Common myeloid progenitor, CD34-positive (primary cell): Measurements from ENCODE around the gene PRKAG1.

Experiments used
- CTCF ChIA-PET: fragments of 350-600 bp; sonication (Branson Sonifier 250); formaldehyde crosslinking; loops from one replicate; lab custom pipeline; 2021; ENCODE audit warnings: antibody characterized with exemption; lab: Charles Lee
- POLR2A ChIA-PET: fragments of 350-600 bp; sonication (Branson Sonifier 250); formaldehyde crosslinking; loops from one replicate; lab custom pipeline; 2021; ENCODE audit warnings: antibody characterized with exemption; lab: Charles Lee
- DNase-seq, 3 donors: peaks; one replicate each; pipeline versions ENCODE4 v3.0.0 to v3.0.0-alpha.2; 2013
- H3K27ac ChIP-seq, 2 experiments: 1 replicate in 1 of 2; 2 replicates in 1 of 2; pipeline ENCODE4 v1.7.0; 2013; ENCODE audit warnings: inconsistent platforms in 2 of 2, low read length in 2 of 2, mild to moderate bottlenecking in 2 of 2, low read depth in 1 of 2, moderate library complexity in 1 of 2; ENCODE audit not compliant: severe bottlenecking in 2 of 2, insufficient read depth in 1 of 2, poor library complexity in 1 of 2
- H3K27me3 ChIP-seq, 5 experiments: replicated peaks in 2 of 5; 1 replicate in 3 of 5; 2 replicates in 2 of 5; pipeline versions ENCODE4 v1.6.1 to v1.7.0; 2013; ENCODE audit warnings: low read length in 4 of 5, mild to moderate bottlenecking in 2 of 5, moderate library complexity in 2 of 5, inconsistent platforms in 1 of 5; ENCODE audit not compliant: insufficient read depth in 5 of 5, control insufficient read depth in 4 of 5
- H3K36me3 ChIP-seq, 4 experiments: 1 replicate in 2 of 4; 2 replicates in 2 of 4; pipeline versions ENCODE4 v1.6.1 to v1.7.0; 2013; ENCODE audit warnings: low read length in 3 of 4, control low read depth in 1 of 4, mild to moderate bottlenecking in 1 of 4; ENCODE audit not compliant: control insufficient read depth in 4 of 4, insufficient read depth in 4 of 4
- H3K4me1 ChIP-seq, 4 experiments: 1 replicate in 3 of 4; 2 replicates in 1 of 4; pipeline versions ENCODE4 v1.6.1 to v1.7.1; 2013; ENCODE audit warnings: low read length in 3 of 4, mild to moderate bottlenecking in 3 of 4, control low read depth in 1 of 4, inconsistent platforms in 1 of 4, moderate library complexity in 1 of 4; ENCODE audit not compliant: control insufficient read depth in 4 of 4, insufficient read depth in 4 of 4; ENCODE audit errors: control extremely low read depth in 1 of 4
- H3K4me3 ChIP-seq, 7 experiments: 1 replicate in 4 of 7; 2 replicates in 3 of 7; pipeline versions ENCODE4 v1.5.1 to v1.7.0; 2013; ENCODE audit warnings: mild to moderate bottlenecking in 7 of 7, low read length in 6 of 7, moderate library complexity in 6 of 7, inconsistent platforms in 2 of 7, low read depth in 2 of 7, control low read depth in 1 of 7; ENCODE audit not compliant: insufficient read depth in 4 of 7, control insufficient read depth in 1 of 7; ENCODE audit errors: extremely low read depth in 1 of 7
- H3K9me3 ChIP-seq, 5 experiments: 1 replicate in 4 of 5; 2 replicates in 1 of 5; pipeline versions ENCODE4 v1.6.1 to v1.7.1; 2013; ENCODE audit warnings: low read length in 4 of 5, mild to moderate bottlenecking in 2 of 5, inconsistent platforms in 1 of 5, low read depth in 1 of 5, moderate library complexity in 1 of 5; ENCODE audit not compliant: control insufficient read depth in 4 of 5, insufficient read depth in 2 of 5; ENCODE audit errors: control extremely low read depth in 1 of 5
- WGBS: methylation state at CpG from one replicate; pipeline ENCODE4 v1.1.5; 2013; ENCODE audit not compliant: insufficient coverage; 5-methylcytosine and 5-hydroxymethylcytosine counted together

The PRKAG1 gene

DNA sequence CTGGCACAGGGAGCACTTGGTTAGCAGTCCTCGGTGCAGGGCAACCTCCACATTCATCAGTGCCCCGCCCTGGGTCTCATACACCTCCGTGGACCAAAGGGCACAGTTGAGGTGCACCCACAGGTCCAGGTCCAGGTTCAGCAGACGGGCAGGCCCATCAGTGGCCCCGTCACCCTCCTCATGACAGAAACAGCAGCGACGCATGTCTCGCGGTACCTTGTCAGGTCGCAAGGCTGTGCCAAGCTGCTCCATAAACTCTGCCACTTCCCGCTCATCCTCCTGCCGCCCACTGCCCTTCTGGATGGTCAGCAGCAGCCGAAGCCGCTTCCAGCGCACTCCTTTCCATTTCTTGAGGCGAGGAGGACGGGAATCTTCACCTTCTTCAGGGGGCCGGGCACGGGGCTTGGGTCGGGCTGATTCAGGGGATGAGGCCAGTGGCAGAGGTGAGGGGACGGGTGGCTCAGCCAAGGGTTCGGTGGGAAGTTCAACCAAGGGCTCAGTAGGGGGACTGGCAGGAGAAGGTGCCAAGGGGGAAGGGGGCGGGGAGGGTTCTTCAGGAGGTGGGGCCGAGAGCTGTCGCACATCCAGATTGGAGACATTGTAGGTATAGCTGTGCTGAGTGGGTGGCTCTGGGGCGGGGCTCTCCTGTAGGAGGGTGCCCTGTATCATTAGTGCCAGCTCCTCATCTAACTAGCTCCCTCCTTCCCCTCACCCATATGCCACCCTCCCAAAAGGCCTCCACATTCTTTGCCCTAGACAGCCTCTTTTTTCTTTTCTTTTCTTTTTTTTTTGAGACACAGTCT is 8.3 kb upstream of the PRKAG1 start:
- CTCF ChIA-PET, result interaction anchor here (1.2 to 8.6 kb wide), 5 partner anchors 9 to 43 kb away, joined by 4 to 148 read pairs (median 9); partner anchors contain the start of gene DDN
- Histone ChIP-seq H3K9me3 (no peaks in the 10 kb centered on the region), H3K27ac (no peak overlapping the region), H3K27me3 (no peaks in the 10 kb centered on the region), H3K36me3 (peaks cover 24 to 99% (median 83%) of the 10 kb centered on the region in 4 experiments), H3K4me3 (no peak overlapping the region), H3K4me1 (no peaks in the 10 kb centered on the region)
- WGBS, result 98% methylated on average over 23 of the region's 26 CpGs
- DNase-seq, result no peak
- POLR2A ChIA-PET, result interaction anchor here (3.4 kb wide), 1 partner anchor 7 kb away, joined by 14 read pairs; the partner anchor contains the start of gene PRKAG1

DNA sequence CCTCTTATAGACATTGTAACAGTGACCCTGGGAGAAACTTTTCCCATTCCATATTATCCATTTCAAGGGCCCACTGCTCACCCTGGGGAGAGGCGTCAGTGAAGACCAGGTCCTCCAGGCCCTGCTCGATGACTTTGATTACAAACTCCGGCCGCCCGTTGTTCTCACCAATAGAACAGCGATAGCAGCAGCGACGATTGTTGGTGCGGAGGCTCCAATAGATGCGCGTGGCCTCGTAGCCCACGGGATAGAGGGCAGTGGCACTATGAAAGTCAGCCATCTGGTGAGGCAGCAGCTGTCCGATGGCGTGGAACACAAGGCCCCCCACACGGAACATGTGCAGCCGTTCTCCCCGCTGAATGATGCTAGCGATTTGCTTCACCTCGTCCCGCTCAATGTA is 7.5 kb upstream of the PRKAG1 start:
- H3K9me3 ChIP-seq, result no peaks in the 10 kb centered on the region
- H3K27me3 ChIP-seq, result no peaks in the 10 kb centered on the region
- 99% methylated on average over 21 of the region's 21 CpGs for WGBS
- no peak overlapping the region for H3K27ac ChIP-seq
- ChIA-PET POLR2A (no interaction called here), CTCF (interaction anchor here (2.3 to 8.6 kb wide), 4 partner anchors 12 to 38 kb away, joined by 9 to 148 read pairs (median 49); partner anchors contain the start of gene DDN)
- peaks cover 0 to under 1% (median 0%) of the 10 kb centered on the region in 4 experiments for H3K4me1 ChIP-seq
- peaks cover 25 to 99% (median 82%) of the 10 kb centered on the region in 4 experiments for H3K36me3 ChIP-seq
- H3K4me3 ChIP-seq, result no peak overlapping the region
- DNase-seq, result no peak

DNA sequence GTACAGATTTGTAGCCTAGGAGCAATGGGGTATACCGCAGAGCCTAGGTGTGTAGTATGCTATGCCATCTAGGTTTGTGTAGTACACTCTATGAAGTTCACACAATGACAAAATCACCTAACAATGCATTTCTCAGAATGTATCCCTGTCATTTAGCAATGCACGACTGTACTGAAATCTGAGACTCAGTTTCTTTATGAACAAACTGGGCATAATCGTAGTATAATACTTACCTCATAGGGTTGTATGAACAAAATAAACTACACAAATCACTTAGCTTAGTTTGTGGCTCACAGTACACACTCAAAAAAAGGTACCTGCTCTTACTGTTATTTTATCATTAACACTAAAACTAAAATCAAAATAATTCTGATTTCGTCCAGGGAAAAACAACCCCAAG is 6.9 kb upstream of the PRKAG1 start:
- DNase-seq, result no peak
- Histone ChIP-seq H3K4me3 (no peak overlapping the region), H3K36me3 (peaks cover 25 to 95% (median 76%) of the 10 kb centered on the region in 4 experiments), H3K4me1 (peaks cover 0 to 7% (median 4%) of the 10 kb centered on the region in 4 experiments), H3K27me3 (no peaks in the 10 kb centered on the region), H3K9me3 (no peaks in the 10 kb centered on the region), H3K27ac (no peak overlapping the region)
- ChIA-PET CTCF (interaction anchor here (0.6 to 8.6 kb wide), 4 partner anchors 13 to 956 kb away, joined by 3 to 148 read pairs (median 40); partner anchors contain the start of gene DDN), POLR2A (no interaction called here)
- 100% methylated on average over 1 of the region's 4 CpGs for WGBS

DNA sequence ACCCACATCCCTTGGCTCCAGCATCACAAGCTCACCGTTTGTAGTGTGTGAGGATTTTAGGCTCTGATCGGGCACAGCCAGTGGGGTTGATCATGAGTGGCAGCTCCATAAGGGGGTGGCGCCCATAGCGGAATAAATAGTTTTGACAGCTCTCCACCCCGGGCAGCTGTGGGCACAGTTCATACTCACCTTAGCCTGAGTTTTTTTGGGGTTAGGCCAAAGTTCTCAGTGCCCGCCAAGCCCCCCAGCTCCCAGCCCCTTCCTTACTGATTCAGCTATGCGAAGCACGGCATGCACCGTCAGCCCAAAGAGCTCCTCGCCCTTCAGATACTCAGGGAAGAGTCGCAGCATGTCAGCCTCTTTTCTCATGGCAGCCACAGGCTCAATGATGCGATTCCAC is 6.0 kb upstream of the PRKAG1 start:
- 95% methylated on average over 8 of the region's 12 CpGs for WGBS
- H3K9me3 ChIP-seq, result no peaks in the 10 kb centered on the region
- peaks cover 0 to 12% (median 10%) of the 10 kb centered on the region in 4 experiments for H3K4me1 ChIP-seq
- POLR2A ChIA-PET, result interaction anchor here (1.1 kb wide), 1 partner anchor 22 kb away, joined by 3 read pairs; no protein-coding TSS in a partner anchor
- CTCF ChIA-PET, result interaction anchor here (3.9 to 8.6 kb wide), 4 partner anchors 7 to 26 kb away, joined by 27 to 148 read pairs (median 61); partner anchors contain the start of gene DDN
- no peak overlapping the region for H3K27ac ChIP-seq
- no peak for DNase-seq
- H3K36me3 ChIP-seq, result peaks cover 23 to 87% (median 67%) of the 10 kb centered on the region in 4 experiments
- no peak overlapping the region for H3K4me3 ChIP-seq
- H3K27me3 ChIP-seq, result no peaks in the 10 kb centered on the region

DNA sequence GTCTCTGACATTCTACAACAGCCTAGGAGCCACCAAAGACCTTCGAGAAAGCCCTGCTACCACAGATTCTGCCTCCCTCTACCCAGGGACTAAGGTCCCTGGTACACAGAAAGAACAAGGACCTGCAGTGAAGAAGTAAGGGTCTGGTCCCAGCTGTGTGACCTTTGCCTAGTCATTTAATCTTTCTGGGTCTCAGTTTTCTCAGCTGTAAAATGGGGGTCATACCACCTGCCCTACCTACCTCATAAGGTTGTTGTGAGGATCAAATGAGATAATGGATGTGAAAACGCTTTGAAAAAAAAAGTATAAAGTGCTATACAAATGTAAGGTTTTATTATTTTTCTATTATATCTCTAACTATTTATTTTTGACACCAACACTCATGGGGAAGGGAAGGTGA is 5.2 kb upstream of the PRKAG1 start:
- Histone ChIP-seq H3K36me3 (peaks cover 23 to 80% (median 61%) of the 10 kb centered on the region in 4 experiments), H3K9me3 (no peaks in the 10 kb centered on the region), H3K4me3 (no peak overlapping the region), H3K27ac (peak overlapping the region in 1 of 2 experiments; percentile 6), H3K27me3 (no peaks in the 10 kb centered on the region), H3K4me1 (peaks cover 0 to 18% (median 17%) of the 10 kb centered on the region in 4 experiments)
- POLR2A ChIA-PET, result interaction anchor here (1.1 kb wide), 1 partner anchor 23 kb away, joined by 3 read pairs; no protein-coding TSS in a partner anchor
- no CpG with 5 or more reads among the region's 2 CpGs for WGBS
- CTCF ChIA-PET, result interaction anchor here (0.9 to 8.6 kb wide), 7 partner anchors 8 to 40 kb away, joined by 3 to 148 read pairs (median 27); partner anchors contain the start of gene DDN
- no peak for DNase-seq

DNA sequence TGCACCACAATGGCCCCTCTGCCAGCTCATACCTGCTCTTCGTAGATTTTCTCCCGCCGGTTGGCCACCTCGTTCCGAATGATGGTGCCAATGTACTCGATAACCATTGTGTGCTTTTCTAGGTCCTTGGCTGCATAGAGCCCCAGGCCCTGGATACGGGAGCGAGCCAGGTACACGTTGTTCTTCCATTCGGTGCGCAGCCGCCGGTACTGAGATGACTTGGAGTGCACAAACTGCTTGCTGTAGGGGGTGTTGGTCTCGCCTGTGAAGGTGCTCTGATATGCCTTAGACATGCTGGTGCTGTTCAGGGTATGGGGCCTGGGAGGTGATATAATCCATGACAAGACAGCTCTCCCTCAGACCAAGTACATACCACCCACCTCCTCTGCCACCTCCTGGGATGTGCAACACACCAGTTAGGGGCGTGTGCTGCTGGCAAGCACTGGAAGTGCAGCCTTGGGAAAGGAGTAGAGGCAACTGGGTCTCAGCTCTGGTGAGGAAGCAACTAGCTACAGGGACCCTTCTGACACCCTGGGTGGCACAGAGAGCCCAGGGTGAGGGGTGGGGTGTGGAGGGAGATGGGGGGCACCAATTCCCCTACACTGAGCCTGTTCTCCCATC is 4.1 kb upstream of the PRKAG1 start:
- peaks cover 3 to 26% (median 24%) of the 10 kb centered on the region in 4 experiments for H3K4me1 ChIP-seq
- no peaks in the 10 kb centered on the region for H3K27me3 ChIP-seq
- ChIA-PET CTCF (interaction anchor here (1.2 to 8.6 kb wide), 8 partner anchors 9 to 53 kb away, joined by 3 to 148 read pairs (median 18); partner anchors contain the start of gene DDN), POLR2A (no interaction called here)
- no peak for DNase-seq
- H3K4me3 ChIP-seq, result no peak overlapping the region
- 97% methylated on average over 15 of the region's 15 CpGs for WGBS
- no peak overlapping the region for H3K27ac ChIP-seq
- H3K36me3 ChIP-seq, result peaks cover 19 to 69% (median 49%) of the 10 kb centered on the region in 4 experiments
- no peaks in the 10 kb centered on the region for H3K9me3 ChIP-seq
